Liver (tissue), 9 donors: Measurements from ENCODE around the gene CYP24A1. TPM values are rescaled to one million over a fixed set of nuclear protein-coding genes. Genes with fewer than 3 reads are reported as not detected.
A peak's percentile ranks its signal among the peaks of the same experiment; 100 is the strongest.

Experiments
- DNase-seq: peaks from one replicate; pipeline ENCODE4 v3.0.0-alpha.2; 2017; ENCODE audit warnings: low spot score
- H3K27ac ChIP-seq, 2 donors: one replicate each; pipeline ENCODE4 v1.7.0; 2013; ENCODE audit warnings: inconsistent platforms in 2 of 2, low read length in 2 of 2, control low read depth in 1 of 2, low read depth in 1 of 2, mild to moderate bottlenecking in 1 of 2
- H3K27me3 ChIP-seq, 4 donors: one replicate each; pipeline versions ENCODE4 v1.6.1 to v1.7.0; 2013; ENCODE audit warnings: low read length in 3 of 4, inconsistent platforms in 1 of 4, mild to moderate bottlenecking in 1 of 4, moderate library complexity in 1 of 4; ENCODE audit not compliant: control insufficient read depth in 4 of 4, insufficient read depth in 4 of 4
- H3K36me3 ChIP-seq, 4 donors: one replicate each; pipeline versions ENCODE4 v1.6.1 to v1.7.0; 2013; ENCODE audit warnings: low read length in 3 of 4, mild to moderate bottlenecking in 3 of 4, low read depth in 1 of 4, moderate library complexity in 1 of 4; ENCODE audit not compliant: control insufficient read depth in 4 of 4, insufficient read depth in 3 of 4
- H3K4me1 ChIP-seq, 4 donors: one replicate each; pipeline versions ENCODE4 v1.6.1 to v1.7.0; 2013; ENCODE audit warnings: low read length in 3 of 4, mild to moderate bottlenecking in 3 of 4, moderate library complexity in 1 of 4; ENCODE audit not compliant: control insufficient read depth in 4 of 4, insufficient read depth in 4 of 4
- H3K4me3 ChIP-seq, 3 donors: one replicate each; pipeline versions ENCODE4 v1.6.1 to v1.7.0; 2013; ENCODE audit warnings: low read length in 3 of 3, control low read depth in 1 of 3, low read depth in 1 of 3, mild to moderate bottlenecking in 1 of 3
- H3K9ac ChIP-seq, 2 donors: one replicate each; pipeline ENCODE4 v1.7.0; 2013; ENCODE audit warnings: low read length in 2 of 2, mild to moderate bottlenecking in 2 of 2, moderate library complexity in 2 of 2, control low read depth in 1 of 2, low read depth in 1 of 2
- H3K9me3 ChIP-seq, 4 donors: one replicate each; pipeline versions ENCODE4 v1.6.1 to v1.7.0; 2013; ENCODE audit warnings: low read length in 3 of 4; ENCODE audit not compliant: control insufficient read depth in 4 of 4
- EGR1 ChIP-seq, 2 donors: IDR thresholded peaks; 2 replicates each; pipeline ENCODE4 v1.6.1; 2016 to 2018; ENCODE audit warnings: antibody characterized with exemption in 2 of 2, low read depth in 2 of 2
- FOXA1 ChIP-seq: IDR thresholded peaks from 2 replicates; pipeline ENCODE4 v1.6.1; 2016; ENCODE audit warnings: antibody characterized with exemption
- FOXA2 ChIP-seq: IDR thresholded peaks from 2 replicates; pipeline ENCODE4 v1.6.1; 2016; ENCODE audit warnings: antibody characterized with exemption
- GABPA ChIP-seq, 2 donors: IDR thresholded peaks in 1 of 2; conservative IDR thresholded peaks in 1 of 2; 2 replicates each; pipeline ENCODE4 v1.6.1; 2016; ENCODE audit warnings: antibody characterized with exemption in 2 of 2, mild to moderate bottlenecking in 1 of 2, moderate library complexity in 1 of 2
- HNF4A ChIP-seq, 2 donors: conservative IDR thresholded peaks; 2 replicates each; pipeline ENCODE4 v1.6.1; 2016; ENCODE audit warnings: antibody characterized with exemption in 2 of 2, mild to moderate bottlenecking in 2 of 2
- HNF4G ChIP-seq: IDR thresholded peaks from 2 replicates; pipeline ENCODE4 v1.6.1; 2016; ENCODE audit warnings: antibody characterized with exemption
- JUND ChIP-seq, 2 donors: IDR thresholded peaks; 2 replicates each; pipeline ENCODE4 v1.6.1; 2016; ENCODE audit warnings: antibody characterized with exemption in 2 of 2
- NR2F2 ChIP-seq: IDR thresholded peaks from 2 replicates; pipeline ENCODE4 v1.6.1; 2016; ENCODE audit warnings: antibody characterized with exemption
- RAD21 ChIP-seq, 2 donors: IDR thresholded peaks; 2 replicates each; pipeline ENCODE4 v1.6.1; 2016; ENCODE audit warnings: antibody characterized with exemption in 2 of 2, mild to moderate bottlenecking in 2 of 2
- RXRA ChIP-seq, 2 donors: IDR thresholded peaks; 2 replicates each; pipeline ENCODE4 v1.6.1; 2017 to 2018; ENCODE audit warnings: antibody characterized with exemption in 2 of 2, mild to moderate bottlenecking in 1 of 2
- SP1 ChIP-seq: IDR thresholded peaks from 2 replicates; pipeline ENCODE4 v1.6.1; 2018; ENCODE audit warnings: antibody characterized with exemption, mild to moderate bottlenecking
- TAF1 ChIP-seq: conservative IDR thresholded peaks from 2 replicates; pipeline ENCODE4 v1.6.1; 2016; ENCODE audit warnings: antibody characterized with exemption, mild to moderate bottlenecking
- YY1 ChIP-seq: IDR thresholded peaks from 2 replicates; pipeline ENCODE4 v1.6.1; 2016; ENCODE audit warnings: antibody characterized with exemption, mild to moderate bottlenecking
- WGBS: extraction: QIAGEN DNeasy Blood & Tissue Kit; methylation state at CpG from one replicate; pipeline ENCODE4 v1.1.7; 2013; 5-methylcytosine and 5-hydroxymethylcytosine counted together
- polyA plus RNA-seq, 2 donors: library from polyadenylated mRNA; stranded (reverse) in 1 of 2; unstranded in 1 of 2; fragments of 200-250 nt in 1 of 2; fragments of >200 nt in 1 of 2; fragmentation: Nextera tagmentation in 1 of 2; extraction: Ambion mirVana in 1 of 2; gene quantifications; one replicate each; pipeline versions ENCODE4 v1.2.1 to v1.2.3, GENCODE V29; 2013 to 2015
- total RNA-seq, 2 donors: library from RNA; depleted of rRNA; stranded (reverse); fragments of >200 nt; gene quantifications; one replicate each; pipeline ENCODE4 v1.2.3, GENCODE V29; 2014
- TF ChIP-seq, protein P1 (sequence below): fragments of 150-350 bp; IDR thresholded peaks from 2 replicates; pipeline ENCODE4 v1.5.1; 2017; ENCODE audit warnings: improper control_type of control experiment, low read depth, low read length; ENCODE audit not compliant: missing input control
- TF ChIP-seq, protein P2 (sequence below): IDR thresholded peaks from 2 replicates; pipeline ENCODE4 v1.6.1; 2016; ENCODE audit warnings: antibody characterized with exemption
- TF ChIP-seq, protein P3 (sequence below): IDR thresholded peaks from 2 replicates; pipeline ENCODE4 v1.6.1; 2016; ENCODE audit warnings: antibody characterized with exemption, mild to moderate bottlenecking
- TF ChIP-seq, protein P4 (sequence below): IDR thresholded peaks from 2 replicates; pipeline ENCODE4 v1.6.1; 2016; ENCODE audit warnings: antibody characterized with exemption
- TF ChIP-seq, protein P5 (sequence below): IDR thresholded peaks from 2 replicates; pipeline ENCODE4 v1.6.1; 2016; ENCODE audit warnings: antibody characterized with exemption
- donor health status: healthy.
- donor health status: healthy.
- donor health status: healthy.
- donor health status: healthy.
- donor health status: healthy.

CYP24A1 gene
- total and polyA plus RNA-seq, 4 donors: not detected

DNA sequence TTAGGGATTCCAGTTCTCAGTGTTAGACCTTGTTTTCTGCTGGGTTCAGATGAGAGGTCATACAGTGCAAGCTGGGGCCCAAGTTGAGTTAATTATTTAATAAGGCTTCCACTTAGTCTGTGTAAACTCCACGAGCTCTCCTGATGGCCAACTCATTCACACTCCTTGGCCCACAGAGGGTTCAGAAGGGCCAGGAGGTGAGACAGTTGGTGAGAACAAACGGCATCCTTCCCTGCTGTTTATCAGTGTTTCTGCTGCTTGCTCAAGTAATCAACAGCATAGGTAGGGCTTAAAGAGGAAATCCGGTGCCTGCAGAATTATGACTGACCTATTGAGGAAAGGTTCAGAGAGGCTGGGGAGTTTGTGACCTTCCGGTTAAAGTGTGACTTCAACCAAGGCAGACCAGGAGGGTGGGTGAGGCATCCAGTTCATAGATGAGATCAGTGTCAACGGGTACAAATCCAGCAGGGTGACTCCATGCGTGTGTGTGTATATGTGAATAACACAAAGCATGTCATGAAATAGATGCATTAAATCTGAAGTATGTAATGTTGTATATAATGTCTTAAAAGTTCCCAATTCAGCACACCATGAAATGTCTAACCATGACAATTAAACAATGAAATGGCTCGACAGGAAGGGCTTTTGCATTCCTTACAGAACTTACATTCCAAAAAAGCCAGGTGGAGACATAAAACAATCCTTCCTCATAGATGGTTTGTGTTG is 66.0 kb downstream of the CYP24A1 start:
- 28% methylated on average over 7 of the region's 7 CpGs for WGBS
- H3K4me1 ChIP-seq: peaks cover 5 to 55% (median 49%) of the 10 kb centered on the region in 4 donors
- no peak for DNase-seq
- H3K27ac ChIP-seq: peak overlapping the region; percentile 79 to 86
- no peaks in the 10 kb centered on the region for H3K36me3 ChIP-seq
- H3K4me3 ChIP-seq: no peak overlapping the region
- no peaks in the 10 kb centered on the region for H3K9me3 ChIP-seq
- TF ChIP-seq FOXA2: peak; percentile 80
- TF ChIP-seq, protein P1, sequence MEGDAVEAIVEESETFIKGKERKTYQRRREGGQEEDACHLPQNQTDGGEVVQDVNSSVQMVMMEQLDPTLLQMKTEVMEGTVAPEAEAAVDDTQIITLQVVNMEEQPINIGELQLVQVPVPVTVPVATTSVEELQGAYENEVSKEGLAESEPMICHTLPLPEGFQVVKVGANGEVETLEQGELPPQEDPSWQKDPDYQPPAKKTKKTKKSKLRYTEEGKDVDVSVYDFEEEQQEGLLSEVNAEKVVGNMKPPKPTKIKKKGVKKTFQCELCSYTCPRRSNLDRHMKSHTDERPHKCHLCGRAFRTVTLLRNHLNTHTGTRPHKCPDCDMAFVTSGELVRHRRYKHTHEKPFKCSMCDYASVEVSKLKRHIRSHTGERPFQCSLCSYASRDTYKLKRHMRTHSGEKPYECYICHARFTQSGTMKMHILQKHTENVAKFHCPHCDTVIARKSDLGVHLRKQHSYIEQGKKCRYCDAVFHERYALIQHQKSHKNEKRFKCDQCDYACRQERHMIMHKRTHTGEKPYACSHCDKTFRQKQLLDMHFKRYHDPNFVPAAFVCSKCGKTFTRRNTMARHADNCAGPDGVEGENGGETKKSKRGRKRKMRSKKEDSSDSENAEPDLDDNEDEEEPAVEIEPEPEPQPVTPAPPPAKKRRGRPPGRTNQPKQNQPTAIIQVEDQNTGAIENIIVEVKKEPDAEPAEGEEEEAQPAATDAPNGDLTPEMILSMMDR: no peak
- TF ChIP-seq HNF4G: peak; percentile 6
- TF ChIP-seq, protein P2, sequence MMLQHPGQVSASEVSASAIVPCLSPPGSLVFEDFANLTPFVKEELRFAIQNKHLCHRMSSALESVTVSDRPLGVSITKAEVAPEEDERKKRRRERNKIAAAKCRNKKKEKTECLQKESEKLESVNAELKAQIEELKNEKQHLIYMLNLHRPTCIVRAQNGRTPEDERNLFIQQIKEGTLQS: no peak
- TF ChIP-seq SP1: peak; percentile 85
- TF ChIP-seq EGR1 (IDR thresholded peaks at IDR 0.05; ENCODE audit: low read depth in 2 of 2): no peak
- TF ChIP-seq FOXA1: peak; percentile 60
- peak; percentile 16 to 80 for TF ChIP-seq JUND (IDR thresholded peaks at IDR 0.05)
- peak in 1 of 2 donors; percentile 63 for TF ChIP-seq GABPA (IDR thresholded peaks at IDR 0.05 in 1 of 2, conservative IDR thresholded peaks at IDR 0.05 in 1 of 2)
- TF ChIP-seq, protein P3, sequence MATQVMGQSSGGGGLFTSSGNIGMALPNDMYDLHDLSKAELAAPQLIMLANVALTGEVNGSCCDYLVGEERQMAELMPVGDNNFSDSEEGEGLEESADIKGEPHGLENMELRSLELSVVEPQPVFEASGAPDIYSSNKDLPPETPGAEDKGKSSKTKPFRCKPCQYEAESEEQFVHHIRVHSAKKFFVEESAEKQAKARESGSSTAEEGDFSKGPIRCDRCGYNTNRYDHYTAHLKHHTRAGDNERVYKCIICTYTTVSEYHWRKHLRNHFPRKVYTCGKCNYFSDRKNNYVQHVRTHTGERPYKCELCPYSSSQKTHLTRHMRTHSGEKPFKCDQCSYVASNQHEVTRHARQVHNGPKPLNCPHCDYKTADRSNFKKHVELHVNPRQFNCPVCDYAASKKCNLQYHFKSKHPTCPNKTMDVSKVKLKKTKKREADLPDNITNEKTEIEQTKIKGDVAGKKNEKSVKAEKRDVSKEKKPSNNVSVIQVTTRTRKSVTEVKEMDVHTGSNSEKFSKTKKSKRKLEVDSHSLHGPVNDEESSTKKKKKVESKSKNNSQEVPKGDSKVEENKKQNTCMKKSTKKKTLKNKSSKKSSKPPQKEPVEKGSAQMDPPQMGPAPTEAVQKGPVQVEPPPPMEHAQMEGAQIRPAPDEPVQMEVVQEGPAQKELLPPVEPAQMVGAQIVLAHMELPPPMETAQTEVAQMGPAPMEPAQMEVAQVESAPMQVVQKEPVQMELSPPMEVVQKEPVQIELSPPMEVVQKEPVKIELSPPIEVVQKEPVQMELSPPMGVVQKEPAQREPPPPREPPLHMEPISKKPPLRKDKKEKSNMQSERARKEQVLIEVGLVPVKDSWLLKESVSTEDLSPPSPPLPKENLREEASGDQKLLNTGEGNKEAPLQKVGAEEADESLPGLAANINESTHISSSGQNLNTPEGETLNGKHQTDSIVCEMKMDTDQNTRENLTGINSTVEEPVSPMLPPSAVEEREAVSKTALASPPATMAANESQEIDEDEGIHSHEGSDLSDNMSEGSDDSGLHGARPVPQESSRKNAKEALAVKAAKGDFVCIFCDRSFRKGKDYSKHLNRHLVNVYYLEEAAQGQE: peak; percentile 74
- no peak for TF ChIP-seq TAF1
- TF ChIP-seq YY1: peak; percentile 75
- TF ChIP-seq HNF4A (conservative IDR thresholded peaks at IDR 0.05): peak; percentile 84 to 87
- TF ChIP-seq RXRA (IDR thresholded peaks at IDR 0.05): peak; percentile 97 to 98
- TF ChIP-seq RAD21 (IDR thresholded peaks at IDR 0.05): no peak
- TF ChIP-seq, protein P4, sequence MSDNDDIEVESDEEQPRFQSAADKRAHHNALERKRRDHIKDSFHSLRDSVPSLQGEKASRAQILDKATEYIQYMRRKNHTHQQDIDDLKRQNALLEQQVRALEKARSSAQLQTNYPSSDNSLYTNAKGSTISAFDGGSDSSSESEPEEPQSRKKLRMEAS: peak; percentile 78
- TF ChIP-seq, protein P5, sequence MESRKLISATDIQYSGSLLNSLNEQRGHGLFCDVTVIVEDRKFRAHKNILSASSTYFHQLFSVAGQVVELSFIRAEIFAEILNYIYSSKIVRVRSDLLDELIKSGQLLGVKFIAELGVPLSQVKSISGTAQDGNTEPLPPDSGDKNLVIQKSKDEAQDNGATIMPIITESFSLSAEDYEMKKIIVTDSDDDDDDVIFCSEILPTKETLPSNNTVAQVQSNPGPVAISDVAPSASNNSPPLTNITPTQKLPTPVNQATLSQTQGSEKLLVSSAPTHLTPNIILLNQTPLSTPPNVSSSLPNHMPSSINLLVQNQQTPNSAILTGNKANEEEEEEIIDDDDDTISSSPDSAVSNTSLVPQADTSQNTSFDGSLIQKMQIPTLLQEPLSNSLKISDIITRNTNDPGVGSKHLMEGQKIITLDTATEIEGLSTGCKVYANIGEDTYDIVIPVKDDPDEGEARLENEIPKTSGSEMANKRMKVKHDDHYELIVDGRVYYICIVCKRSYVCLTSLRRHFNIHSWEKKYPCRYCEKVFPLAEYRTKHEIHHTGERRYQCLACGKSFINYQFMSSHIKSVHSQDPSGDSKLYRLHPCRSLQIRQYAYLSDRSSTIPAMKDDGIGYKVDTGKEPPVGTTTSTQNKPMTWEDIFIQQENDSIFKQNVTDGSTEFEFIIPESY: no peak
- TF ChIP-seq NR2F2: peak; percentile 74
- no peaks in the 10 kb centered on the region for H3K27me3 ChIP-seq
- peak overlapping the region in 1 of 2 donors; percentile 6 for H3K9ac ChIP-seq
